ENCODE measurements around the gene MRAS.

The MRAS gene

GRCh38 chr3:138389841-138390581 lies 41.6 kb downstream of the MRAS start:
- peaks cover 25% of the 10 kb centered on the region for H3K4me1 ChIP-seq (ENCODE audit: control insufficient read depth, insufficient read depth, low read length, unreplicated experiment)
- H3K79me2 ChIP-seq (ENCODE audit: control insufficient read depth, insufficient read depth, low read length, unreplicated experiment) = peaks cover 3% of the 10 kb centered on the region
- H3K27me3 ChIP-seq (ENCODE audit: insufficient read depth, low read length) = no peaks in the 10 kb centered on the region
- H3K4me3 ChIP-seq (ENCODE audit: low read depth, low read length) = peak overlapping the region; percentile 38
- peak overlapping the region; percentile 13 for H2AFZ ChIP-seq (ENCODE audit: low read length, unreplicated experiment)
- peak overlapping the region; percentile 66 for H3K27ac ChIP-seq (ENCODE audit: low read depth, low read length)
- no peaks in the 10 kb centered on the region for H3K36me3 ChIP-seq (ENCODE audit: insufficient read depth, low read length)

- no peak overlapping the region for H2AFZ ChIP-seq (ENCODE audit: low read length, unreplicated experiment)
- H3K27ac ChIP-seq (ENCODE audit: low read depth, low read length) = peak overlapping the region; percentile 66
- peak overlapping the region; percentile 38 for H3K4me3 ChIP-seq (ENCODE audit: low read depth, low read length)
- H3K36me3 ChIP-seq (ENCODE audit: insufficient read depth, low read length) = no peaks in the 10 kb centered on the region
- H3K27me3 ChIP-seq (ENCODE audit: insufficient read depth, low read length) = no peaks in the 10 kb centered on the region
- peaks cover 3% of the 10 kb centered on the region for H3K79me2 ChIP-seq (ENCODE audit: control insufficient read depth, insufficient read depth, low read length, unreplicated experiment)
- peaks cover 25% of the 10 kb centered on the region for H3K4me1 ChIP-seq (ENCODE audit: control insufficient read depth, insufficient read depth, low read length, unreplicated experiment)
These were observed 42.2 kb downstream of the MRAS start for GRCh38 chr3:138390582-138390932.

GRCh38 chr3:138394156-138394555 lies 45.8 kb downstream of the MRAS start:
- Histone ChIP-seq H3K27ac (ENCODE audit: low read depth, low read length) (no peak overlapping the region), H3K4me1 (ENCODE audit: control insufficient read depth, insufficient read depth, low read length, unreplicated experiment) (peaks cover 22% of the 10 kb centered on the region), H2AFZ (ENCODE audit: low read length, unreplicated experiment) (no peak overlapping the region), H3K27me3 (ENCODE audit: insufficient read depth, low read length) (no peaks in the 10 kb centered on the region), H3K79me2 (ENCODE audit: control insufficient read depth, insufficient read depth, low read length, unreplicated experiment) (no peaks in the 10 kb centered on the region), H3K36me3 (ENCODE audit: insufficient read depth, low read length) (no peaks in the 10 kb centered on the region), H3K4me3 (ENCODE audit: low read depth, low read length) (no peak overlapping the region)

DNA sequence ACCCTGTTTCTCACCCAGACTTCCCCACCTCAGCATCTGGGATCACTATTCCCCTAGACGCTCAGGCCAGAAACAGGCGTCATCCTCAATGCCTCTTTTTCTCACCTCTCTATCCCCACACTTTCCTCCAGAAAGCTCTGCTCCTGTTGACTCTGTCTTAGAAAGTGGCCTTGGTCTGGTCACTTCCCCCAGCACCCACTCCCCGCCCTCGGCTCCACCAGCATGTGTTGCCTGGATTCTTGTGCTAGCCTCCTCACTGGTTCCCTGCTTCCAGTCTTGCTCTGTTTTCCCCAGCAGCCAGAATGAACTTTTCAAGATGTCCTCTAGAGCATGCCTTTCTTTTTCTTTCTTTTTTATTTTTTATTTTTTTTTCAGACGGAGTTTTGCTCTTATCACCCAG lies 46.3 kb downstream of the MRAS start:
- Histone ChIP-seq H2AFZ (ENCODE audit: low read length, unreplicated experiment) (no peak overlapping the region), H3K27me3 (ENCODE audit: insufficient read depth, low read length) (no peaks in the 10 kb centered on the region), H3K36me3 (ENCODE audit: insufficient read depth, low read length) (no peaks in the 10 kb centered on the region), H3K79me2 (ENCODE audit: control insufficient read depth, insufficient read depth, low read length, unreplicated experiment) (no peaks in the 10 kb centered on the region), H3K4me1 (ENCODE audit: control insufficient read depth, insufficient read depth, low read length, unreplicated experiment) (peaks cover 16% of the 10 kb centered on the region), H3K4me3 (ENCODE audit: low read depth, low read length) (no peak overlapping the region), H3K27ac (ENCODE audit: low read depth, low read length) (no peak overlapping the region)

DNA sequence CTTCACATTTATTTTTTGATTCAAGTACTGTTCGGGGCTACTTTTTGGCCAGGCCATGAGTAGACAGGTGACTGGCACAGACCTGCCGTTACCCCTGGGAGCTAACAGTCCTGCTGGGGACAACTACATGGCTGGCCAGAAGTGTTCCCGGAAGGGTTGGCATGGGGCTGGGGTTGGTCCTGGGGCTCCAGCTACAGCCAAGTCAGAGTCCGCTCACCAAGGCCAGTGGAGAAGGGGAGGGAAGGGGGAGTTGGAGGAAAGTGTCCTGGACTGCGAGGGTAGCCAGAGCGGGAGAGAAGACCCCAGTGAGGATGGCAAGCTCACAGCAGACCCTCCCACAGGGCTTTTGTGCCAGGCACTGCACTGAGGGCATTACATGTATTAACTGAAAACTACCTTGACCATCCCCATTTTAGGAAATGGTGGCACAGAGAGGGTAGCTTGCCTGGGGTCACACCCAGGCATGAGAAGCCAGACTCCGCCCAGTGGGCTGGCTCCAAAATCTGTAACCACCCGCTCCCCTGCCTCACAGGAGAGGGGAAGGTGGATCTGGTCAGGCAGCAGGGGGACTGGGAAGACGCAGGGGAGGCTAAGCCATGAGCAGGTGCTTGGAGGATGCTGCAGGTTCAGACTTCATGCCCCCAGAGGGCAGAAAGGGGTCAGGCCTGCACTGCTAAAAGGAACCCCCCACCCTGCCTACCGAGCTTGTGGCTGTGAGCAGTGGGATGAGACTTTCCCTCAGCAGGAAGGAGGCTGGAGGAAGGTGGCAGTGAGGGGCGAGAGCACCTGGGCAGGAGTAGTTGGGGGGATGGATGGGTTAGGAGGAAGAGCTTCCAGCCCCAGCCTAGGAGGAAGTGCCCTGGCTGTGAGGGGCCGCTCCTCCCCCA lies 47.7 kb downstream of the MRAS start:
- Histone ChIP-seq H3K27me3 (ENCODE audit: insufficient read depth, low read length) (no peaks in the 10 kb centered on the region), H2AFZ (ENCODE audit: low read length, unreplicated experiment) (no peak overlapping the region), H3K79me2 (ENCODE audit: control insufficient read depth, insufficient read depth, low read length, unreplicated experiment) (no peaks in the 10 kb centered on the region), H3K36me3 (ENCODE audit: insufficient read depth, low read length) (no peaks in the 10 kb centered on the region), H3K4me3 (ENCODE audit: low read depth, low read length) (no peak overlapping the region), H3K27ac (ENCODE audit: low read depth, low read length) (no peak overlapping the region), H3K4me1 (ENCODE audit: control insufficient read depth, insufficient read depth, low read length, unreplicated experiment) (peaks cover 2% of the 10 kb centered on the region)

- Histone ChIP-seq H3K79me2 (ENCODE audit: control insufficient read depth, insufficient read depth, low read length, unreplicated experiment) (no peaks in the 10 kb centered on the region), H3K36me3 (ENCODE audit: insufficient read depth, low read length) (no peaks in the 10 kb centered on the region), H3K4me1 (ENCODE audit: control insufficient read depth, insufficient read depth, low read length, unreplicated experiment) (no peaks in the 10 kb centered on the region), H2AFZ (ENCODE audit: low read length, unreplicated experiment) (no peak overlapping the region), H3K27ac (ENCODE audit: low read depth, low read length) (no peak overlapping the region), H3K27me3 (ENCODE audit: insufficient read depth, low read length) (no peaks in the 10 kb centered on the region), H3K4me3 (ENCODE audit: low read depth, low read length) (no peak overlapping the region)
These were observed 48.5 kb downstream of the MRAS start for GRCh38 chr3:138396752-138397410.

DNA sequence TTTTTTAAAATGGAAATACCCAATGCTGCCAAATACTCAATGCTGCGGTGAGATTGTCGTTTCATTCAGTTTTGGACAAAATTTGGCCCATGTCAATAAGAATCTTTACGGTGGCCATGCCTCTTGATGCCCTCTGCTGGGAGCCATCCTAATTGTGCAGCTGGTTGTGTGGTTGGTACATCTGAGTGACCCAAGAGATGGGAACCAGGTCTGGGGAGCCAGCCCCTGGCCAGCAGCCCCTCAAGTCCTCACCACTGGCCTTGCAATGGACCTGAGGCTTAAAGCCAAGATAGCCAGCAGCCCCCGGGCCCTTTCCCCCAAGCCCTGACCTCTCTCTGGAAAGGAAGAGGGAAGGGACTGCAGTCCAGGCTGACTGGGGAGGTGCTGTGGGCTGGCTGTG lies 49.6 kb downstream of the MRAS start:
- H3K27ac ChIP-seq (ENCODE audit: low read depth, low read length) = no peak overlapping the region
- no peak overlapping the region for H3K4me3 ChIP-seq (ENCODE audit: low read depth, low read length)
- no peak overlapping the region for H2AFZ ChIP-seq (ENCODE audit: low read length, unreplicated experiment)
- no peaks in the 10 kb centered on the region for H3K36me3 ChIP-seq (ENCODE audit: insufficient read depth, low read length)
- no peaks in the 10 kb centered on the region for H3K79me2 ChIP-seq (ENCODE audit: control insufficient read depth, insufficient read depth, low read length, unreplicated experiment)
- no peaks in the 10 kb centered on the region for H3K27me3 ChIP-seq (ENCODE audit: insufficient read depth, low read length)
- H3K4me1 ChIP-seq (ENCODE audit: control insufficient read depth, insufficient read depth, low read length, unreplicated experiment) = no peaks in the 10 kb centered on the region

DNA sequence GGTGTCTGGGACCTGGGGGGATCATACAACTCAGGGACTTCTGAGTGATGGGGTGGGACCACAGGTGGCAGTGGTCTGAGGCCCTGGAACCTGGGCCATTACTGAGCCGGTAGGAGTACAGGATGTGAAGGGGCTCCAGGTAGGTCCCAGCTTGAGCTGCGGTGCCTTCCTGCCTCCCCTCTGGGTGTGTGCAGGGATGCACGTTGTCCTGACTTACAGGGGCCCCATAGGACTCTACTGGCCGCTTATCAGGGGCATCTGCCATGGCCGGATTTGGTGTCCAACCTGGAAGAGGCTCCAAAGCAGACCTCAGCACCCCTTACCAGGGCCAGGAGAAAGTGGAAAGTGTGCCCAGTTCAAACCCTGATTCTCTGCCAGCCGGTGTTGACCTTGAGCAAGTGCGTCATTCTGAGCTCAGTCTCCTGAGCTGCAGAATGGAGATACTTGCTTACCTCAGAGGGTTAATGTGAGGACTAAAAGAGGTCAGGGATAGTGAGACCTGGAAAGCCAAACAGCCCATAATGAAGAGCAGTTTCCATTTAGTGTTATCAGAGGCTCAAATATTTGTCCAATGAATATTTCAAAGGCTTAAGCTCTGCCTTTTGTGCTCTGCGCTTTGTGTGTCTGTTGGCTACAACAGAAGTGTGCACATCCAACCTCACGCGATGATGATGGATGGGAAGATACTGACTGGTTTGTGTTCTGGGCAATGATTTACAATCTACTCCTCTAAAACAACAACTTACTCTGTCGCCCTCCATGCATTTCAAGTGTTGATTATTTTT lies 50.6 kb downstream of the MRAS start:
- H3K4me1 ChIP-seq (ENCODE audit: control insufficient read depth, insufficient read depth, low read length, unreplicated experiment) = no peaks in the 10 kb centered on the region
- no peak overlapping the region for H3K27ac ChIP-seq (ENCODE audit: low read depth, low read length)
- H3K27me3 ChIP-seq (ENCODE audit: insufficient read depth, low read length) = no peaks in the 10 kb centered on the region

DNA sequence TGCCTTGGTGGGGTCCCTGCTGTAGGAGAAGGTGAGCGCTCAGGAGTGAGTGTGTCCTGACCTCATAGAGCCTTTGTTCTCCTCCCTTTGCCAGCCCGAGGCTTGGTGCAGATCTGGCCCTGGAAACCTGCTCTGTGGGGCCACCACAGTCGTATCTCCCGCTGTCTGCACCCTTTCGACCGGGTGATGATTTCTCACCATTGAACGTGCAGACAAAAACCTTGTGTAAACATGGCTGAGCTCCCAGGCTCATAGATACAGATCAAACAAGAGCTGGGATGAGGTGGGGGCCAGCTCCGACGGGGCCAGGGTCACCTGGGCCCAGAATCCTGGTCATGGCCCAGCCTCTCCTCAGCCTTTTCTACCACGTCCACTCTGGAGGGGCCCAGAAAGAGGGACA lies 51.4 kb downstream of the MRAS start:
- Histone ChIP-seq H3K4me1 (ENCODE audit: control insufficient read depth, insufficient read depth, low read length, unreplicated experiment) (no peaks in the 10 kb centered on the region), H2AFZ (ENCODE audit: low read length, unreplicated experiment) (no peak overlapping the region), H3K27me3 (ENCODE audit: insufficient read depth, low read length) (no peaks in the 10 kb centered on the region), H3K79me2 (ENCODE audit: control insufficient read depth, insufficient read depth, low read length, unreplicated experiment) (no peaks in the 10 kb centered on the region), H3K36me3 (ENCODE audit: insufficient read depth, low read length) (no peaks in the 10 kb centered on the region), H3K4me3 (ENCODE audit: low read depth, low read length) (no peak overlapping the region), H3K27ac (ENCODE audit: low read depth, low read length) (no peak overlapping the region)

More for the DNA sequence above, 50.6 kb downstream of the MRAS start:
- Histone ChIP-seq H3K79me2 (ENCODE audit: control insufficient read depth, insufficient read depth, low read length, unreplicated experiment) (no peaks in the 10 kb centered on the region), H3K4me3 (ENCODE audit: low read depth, low read length) (no peak overlapping the region), H3K36me3 (ENCODE audit: insufficient read depth, low read length) (no peaks in the 10 kb centered on the region), H2AFZ (ENCODE audit: low read length, unreplicated experiment) (no peak overlapping the region)

- no peak overlapping the region for H3K27ac ChIP-seq (ENCODE audit: low read depth, low read length)
- H3K36me3 ChIP-seq (ENCODE audit: insufficient read depth, low read length) = no peaks in the 10 kb centered on the region; the same call in 1 of the 2 replicates
- H3K79me2 ChIP-seq (ENCODE audit: control insufficient read depth, insufficient read depth, low read length, unreplicated experiment) = no peaks in the 10 kb centered on the region
- no peaks in the 10 kb centered on the region for H3K27me3 ChIP-seq (ENCODE audit: insufficient read depth, low read length)
- H3K4me3 ChIP-seq (ENCODE audit: low read depth, low read length) = no peak overlapping the region
- H3K4me1 ChIP-seq (ENCODE audit: control insufficient read depth, insufficient read depth, low read length, unreplicated experiment) = no peaks in the 10 kb centered on the region
- H2AFZ ChIP-seq (ENCODE audit: low read length, unreplicated experiment) = no peak overlapping the region
These were observed 52.3 kb downstream of the MRAS start for GRCh38 chr3:138400651-138401070.

Data from ACC112 (cell line).